ENCODE measurements around the gene ANTKMT. TPM values are rescaled to one million over a fixed set of nuclear protein-coding genes. Genes with fewer than 3 reads are reported as not detected.

Gene ANTKMT
- total RNA-seq, 1 experiment from 2014 or later: 93.6 TPM

- ATAC-seq (peak; percentile 10), DNase-seq (ENCODE audit: low read depth, low spot score) (no peak)
- no TSS peak for BruUV-seq (replicated peaks)
- peak overlapping the region; percentile 55 to 56 for H3K4me3 ChIP-seq (ENCODE audit: low read depth in 2 of 2, low read length in 2 of 2)
- POLR2A ChIA-PET: no interaction called here
- H3K36me3 ChIP-seq (ENCODE audit: control insufficient read depth, insufficient read depth, low read length): peaks cover 5% of the 10 kb centered on the region; the same call in 1 of the 2 replicates
- no peaks in the 10 kb centered on the region for H3K27me3 ChIP-seq (ENCODE audit: control insufficient read depth, insufficient read depth, low read length)
- H3K27ac ChIP-seq (ENCODE audit: low read length): peak overlapping the region; percentile 51; the same call in 1 of the 2 replicates
- no peak for TF ChIP-seq SIN3A (IDR thresholded peaks at IDR 0.05; ENCODE audit: borderline replicate concordance, insufficient read depth, low read depth, low read length)
- TF ChIP-seq, protein P1, sequence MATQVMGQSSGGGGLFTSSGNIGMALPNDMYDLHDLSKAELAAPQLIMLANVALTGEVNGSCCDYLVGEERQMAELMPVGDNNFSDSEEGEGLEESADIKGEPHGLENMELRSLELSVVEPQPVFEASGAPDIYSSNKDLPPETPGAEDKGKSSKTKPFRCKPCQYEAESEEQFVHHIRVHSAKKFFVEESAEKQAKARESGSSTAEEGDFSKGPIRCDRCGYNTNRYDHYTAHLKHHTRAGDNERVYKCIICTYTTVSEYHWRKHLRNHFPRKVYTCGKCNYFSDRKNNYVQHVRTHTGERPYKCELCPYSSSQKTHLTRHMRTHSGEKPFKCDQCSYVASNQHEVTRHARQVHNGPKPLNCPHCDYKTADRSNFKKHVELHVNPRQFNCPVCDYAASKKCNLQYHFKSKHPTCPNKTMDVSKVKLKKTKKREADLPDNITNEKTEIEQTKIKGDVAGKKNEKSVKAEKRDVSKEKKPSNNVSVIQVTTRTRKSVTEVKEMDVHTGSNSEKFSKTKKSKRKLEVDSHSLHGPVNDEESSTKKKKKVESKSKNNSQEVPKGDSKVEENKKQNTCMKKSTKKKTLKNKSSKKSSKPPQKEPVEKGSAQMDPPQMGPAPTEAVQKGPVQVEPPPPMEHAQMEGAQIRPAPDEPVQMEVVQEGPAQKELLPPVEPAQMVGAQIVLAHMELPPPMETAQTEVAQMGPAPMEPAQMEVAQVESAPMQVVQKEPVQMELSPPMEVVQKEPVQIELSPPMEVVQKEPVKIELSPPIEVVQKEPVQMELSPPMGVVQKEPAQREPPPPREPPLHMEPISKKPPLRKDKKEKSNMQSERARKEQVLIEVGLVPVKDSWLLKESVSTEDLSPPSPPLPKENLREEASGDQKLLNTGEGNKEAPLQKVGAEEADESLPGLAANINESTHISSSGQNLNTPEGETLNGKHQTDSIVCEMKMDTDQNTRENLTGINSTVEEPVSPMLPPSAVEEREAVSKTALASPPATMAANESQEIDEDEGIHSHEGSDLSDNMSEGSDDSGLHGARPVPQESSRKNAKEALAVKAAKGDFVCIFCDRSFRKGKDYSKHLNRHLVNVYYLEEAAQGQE (IDR thresholded peaks at IDR 0.05; ENCODE audit: insufficient read depth in 1 of 2, low read depth in 2 of 2, low read length in 1 of 2): peak; percentile 84 to 91
- no peaks in the 10 kb centered on the region for H3K9me3 ChIP-seq (ENCODE audit: control insufficient read depth, insufficient read depth, low read depth, low read length)
- in situ Hi-C loops (cut with HindIII; ENCODE audit: low pct_unique_long_range_greater_than_20kb, low sequenced_read_pairs): no loop called here
- H3K4me1 ChIP-seq (ENCODE audit: control insufficient read depth, insufficient read depth, low read length): peaks cover 7% of the 10 kb centered on the region
- intact Hi-C loops (cut with micrococcal nuclease; ENCODE audit: unreplicated experiment): no loop called here
- CTCF ChIA-PET: no interaction called here
Measured at GRCh38 chr16:704552-705380, 16.2 kb upstream of the ANTKMT start.

GRCh38 chr16:705431-706188 is 15.3 kb upstream of the ANTKMT start, which contains the start of gene FBXL16:
Gene FBXL16, minus strand, starts transcription at chr16:705801. Its CDS starts 8,396 bp downstream, at chr16:697405.
- intact Hi-C loops (cut with micrococcal nuclease; ENCODE audit: unreplicated experiment): no loop called here
- POLR2A ChIA-PET: no interaction called here
- BruUV-seq (replicated peaks): no TSS peak
- Histone ChIP-seq H3K9me3 (ENCODE audit: control insufficient read depth, insufficient read depth, low read depth, low read length) (no peaks in the 10 kb centered on the region), H3K36me3 (ENCODE audit: control insufficient read depth, insufficient read depth, low read length) (peaks cover 5% of the 10 kb centered on the region; the same call in 1 of the 2 replicates), H3K27ac (ENCODE audit: low read length) (peak within 1 kb of the TSS; percentile 51; the same call in 1 of the 2 replicates), H3K4me3 (ENCODE audit: low read depth in 2 of 2, low read length in 2 of 2) (peak within 1 kb of the TSS; percentile 55 to 56), H3K4me1 (ENCODE audit: control insufficient read depth, insufficient read depth, low read length) (peaks cover 15% of the 10 kb centered on the region), H3K27me3 (ENCODE audit: control insufficient read depth, insufficient read depth, low read length) (no peaks in the 10 kb centered on the region)
- DNase-seq (ENCODE audit: low read depth, low spot score) (no peak), ATAC-seq (peak; percentile 40)
- TF ChIP-seq TCF7L2 (IDR thresholded peaks at IDR 0.05; ENCODE audit: low read depth, low read length) (no peak), CTCF (IDR thresholded peaks at IDR 0.05) (no peak), POLR2AphosphoS5 (IDR thresholded peaks at IDR 0.05; ENCODE audit: low read depth, low read length) (no peak), SIN3A (IDR thresholded peaks at IDR 0.05; ENCODE audit: borderline replicate concordance, insufficient read depth, low read depth, low read length) (no peak)
- TF ChIP-seq, protein P1 (IDR thresholded peaks at IDR 0.05; ENCODE audit: insufficient read depth in 1 of 2, low read depth in 2 of 2, low read length in 1 of 2): no peak
- in situ Hi-C loops (cut with HindIII; ENCODE audit: low pct_unique_long_range_greater_than_20kb, low sequenced_read_pairs): no loop called here
- CTCF ChIA-PET: no interaction called here

All from Panc1 (cell line).